Kasumi-1 (cell line): Measurements from ENCODE around the gene EFCAB7.

Source experiments
- DNase-seq, 2 experiments: peaks; one replicate each; lab custom pipeline; 2025; lab: John Stamatoyannopoulos, UW

The EFCAB7 gene

DNA sequence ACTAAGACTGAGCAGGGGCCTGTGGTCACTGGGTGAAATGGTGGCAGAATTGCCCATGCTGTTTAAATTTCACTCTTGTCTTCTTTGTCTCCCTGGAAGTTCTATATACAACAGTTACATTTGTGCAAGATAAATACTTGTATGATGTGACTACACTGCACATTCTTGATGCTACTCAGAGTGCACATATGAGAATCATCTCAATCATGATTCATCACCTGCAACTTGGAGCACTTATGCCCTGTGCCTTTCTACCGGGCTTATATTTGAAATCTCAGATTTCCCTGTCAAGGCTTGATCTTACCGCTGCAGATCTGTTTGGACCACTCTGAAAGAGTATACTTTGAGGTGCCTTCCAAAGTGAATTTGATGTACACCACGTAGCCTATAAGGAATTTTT, 80.5 kb downstream of the EFCAB7 start:
- DNase-seq: no peak

- DNase-seq: no peak
These were observed 84.0 kb downstream of the EFCAB7 start for GRCh38 chr1:63607322-63607721.

- DNase-seq: no peak
These were observed 87.9 kb downstream of the EFCAB7 start for GRCh38 chr1:63611231-63611630.

- DNase-seq: no peak
These were observed 89.2 kb downstream of the EFCAB7 start for GRCh38 chr1:63612564-63612963.

- no peak for DNase-seq
These were observed 89.6 kb downstream of the EFCAB7 start for GRCh38 chr1:63612971-63613370.

- peak; percentile 61 to 70 for DNase-seq
These were observed 92.6 kb downstream of the EFCAB7 start for GRCh38 chr1:63615768-63616420.

DNA sequence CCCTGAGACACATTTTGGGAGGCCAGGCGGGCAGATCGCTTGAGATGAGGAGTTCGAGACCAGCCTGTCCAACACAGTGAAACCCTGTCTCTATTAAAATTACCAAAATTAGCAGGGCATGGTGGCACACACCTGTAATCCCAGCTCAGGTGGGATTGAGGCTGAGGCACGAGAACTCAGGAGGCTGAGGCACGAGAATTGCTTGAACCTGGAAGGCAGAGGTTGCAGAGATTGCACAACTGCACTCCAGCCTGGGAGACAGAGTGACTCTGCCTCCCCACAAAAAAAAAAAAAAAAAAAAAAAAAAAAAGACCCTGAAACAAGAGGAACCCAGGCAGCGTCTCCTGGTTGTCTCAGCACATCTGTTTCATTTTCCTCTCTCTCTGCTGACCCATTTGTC, 94.1 kb downstream of the EFCAB7 start:
- DNase-seq: no peak

- peak in 1 of 2 experiments; percentile 18 for DNase-seq
These were observed 94.7 kb downstream of the EFCAB7 start for GRCh38 chr1:63618011-63618410.

- no peak for DNase-seq
These were observed 96.2 kb downstream of the EFCAB7 start for GRCh38 chr1:63619558-63619957.

GRCh38 chr1:63620671-63621070, 97.3 kb downstream of the EFCAB7 start:
- no peak for DNase-seq

- no peak for DNase-seq
These were observed 97.8 kb downstream of the EFCAB7 start for GRCh38 chr1:63621075-63621474.

DNA sequence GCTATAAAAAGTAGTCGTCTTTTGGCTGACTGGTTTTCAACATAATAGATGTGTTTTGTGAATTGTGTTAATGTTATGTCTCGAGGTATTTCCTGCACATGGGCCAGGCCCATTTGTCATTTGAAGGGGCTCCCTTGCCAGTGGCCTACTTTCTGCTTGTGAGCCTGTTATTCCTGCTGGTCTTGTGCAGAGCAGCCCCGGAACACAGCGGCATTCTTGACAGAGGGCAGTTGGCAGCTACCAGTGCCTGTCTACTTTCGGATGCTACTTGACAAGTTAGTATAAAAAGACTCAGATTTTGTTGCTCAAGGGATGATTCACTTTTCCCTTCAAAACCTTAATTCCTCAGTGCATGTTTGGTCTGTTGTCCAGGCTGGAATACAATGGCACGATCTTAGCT, 98.4 kb downstream of the EFCAB7 start:
- DNase-seq: no peak
